Measurements from ENCODE around the gene HSPB6.
A peak's percentile ranks its signal among the peaks of the same experiment; 100 is the strongest.
"Not testable (repeated sequence)": the region's sequence is repeated elsewhere in the genome, so short reads cannot be mapped to it uniquely, and the experiment has no call there.

The HSPB6 gene

GRCh38 chr19:35756377-35757230 lies at the start of gene HSPB6:
HSPB6 (minus strand) TSS chr19:35757029; CDS start chr19:35757008, 21 bp downstream.
- no peak for DNase-seq (ENCODE audit: low spot score)

- no peak for DNase-seq (ENCODE audit: low spot score)
Measured at GRCh38 chr19:35806597-35806996, 49.8 kb upstream of the HSPB6 start.

GRCh38 chr19:35805526-35806102 lies 48.8 kb upstream of the HSPB6 start:
- no peak for DNase-seq (ENCODE audit: low spot score)

- DNase-seq (ENCODE audit: low spot score) = no peak
Measured at GRCh38 chr19:35801828-35802227, 45.0 kb upstream of the HSPB6 start.

- DNase-seq (ENCODE audit: low spot score) = no peak
Measured at GRCh38 chr19:35797663-35798062, 40.8 kb upstream of the HSPB6 start.

- DNase-seq (ENCODE audit: low spot score) = no peak
Measured at GRCh38 chr19:35796645-35797542, 40.1 kb upstream of the HSPB6 start.

GRCh38 chr19:35795564-35795963 lies 38.7 kb upstream of the HSPB6 start:
- DNase-seq (ENCODE audit: low spot score) = not testable (repeated sequence)

- DNase-seq (ENCODE audit: low spot score) = no peak
Measured at GRCh38 chr19:35793381-35794165, 36.7 kb upstream of the HSPB6 start.

- no peak for DNase-seq (ENCODE audit: low spot score)
Measured at GRCh38 chr19:35792888-35793287, 36.1 kb upstream of the HSPB6 start.

GRCh38 chr19:35792312-35792711 lies 35.5 kb upstream of the HSPB6 start:
- no peak for DNase-seq (ENCODE audit: low spot score)

- DNase-seq (ENCODE audit: low spot score) = no peak
Measured at GRCh38 chr19:35791814-35792279, 35.0 kb upstream of the HSPB6 start.

GRCh38 chr19:35790981-35791813 lies 34.4 kb upstream of the HSPB6 start:
- peak; percentile 55 for DNase-seq (ENCODE audit: low spot score)

- no peak for DNase-seq (ENCODE audit: low spot score)
Measured at GRCh38 chr19:35789978-35790944, 33.4 kb upstream of the HSPB6 start.

- no peak for DNase-seq (ENCODE audit: low spot score)
Measured at GRCh38 chr19:35789195-35789977, 32.6 kb upstream of the HSPB6 start.

- no peak for DNase-seq (ENCODE audit: low spot score)
Measured at GRCh38 chr19:35788205-35788960, 31.6 kb upstream of the HSPB6 start.

GRCh38 chr19:35787227-35787799 lies 30.5 kb upstream of the HSPB6 start:
- DNase-seq (ENCODE audit: low spot score) = no peak
